Stimulated activated CD4-positive, alpha-beta T cell treated with anti-CD3 and anti-CD28 coated beads, Interleukin-1b, Interleukin-23, amount 100 ng/mL, for 24 hours (primary cell): ENCODE results near the gene MIER3.

Experiments
- DNase-seq, 4 experiments: peaks; one replicate each; pipeline ENCODE4 v3.0.0-alpha.2; 2020; ENCODE audit warnings: low read depth in 4 of 4, low spot score in 1 of 4

The MIER3 gene

GRCh38 chr5:56900395-56900794 is 51.5 kb downstream of the MIER3 start:
- DNase-seq = no peak

DNA sequence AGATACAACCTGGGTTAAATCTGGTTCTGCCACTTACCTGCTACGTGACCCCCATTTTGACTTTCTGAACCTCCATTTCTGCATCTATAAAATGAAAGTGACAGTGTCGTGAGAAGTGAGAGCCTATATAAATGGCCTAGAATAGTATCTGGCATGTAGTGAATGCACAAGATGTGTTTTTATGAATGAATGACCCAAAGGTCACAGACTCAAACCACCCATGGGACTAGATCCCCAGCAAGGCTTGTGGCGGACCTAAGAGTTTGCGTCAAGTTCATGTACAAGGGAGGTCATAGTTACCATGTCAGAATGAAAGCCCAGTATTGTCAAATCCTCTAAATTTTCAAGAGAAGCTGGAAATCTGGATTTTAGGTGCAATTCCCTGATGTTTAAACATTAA is 53.7 kb downstream of the MIER3 start:
- no peak for DNase-seq

GRCh38 chr5:56896763-56897162 is 55.2 kb downstream of the MIER3 start:
- no peak for DNase-seq

- no peak for DNase-seq
Observed at GRCh38 chr5:56893251-56893951, 58.5 kb downstream of the MIER3 start.

DNA sequence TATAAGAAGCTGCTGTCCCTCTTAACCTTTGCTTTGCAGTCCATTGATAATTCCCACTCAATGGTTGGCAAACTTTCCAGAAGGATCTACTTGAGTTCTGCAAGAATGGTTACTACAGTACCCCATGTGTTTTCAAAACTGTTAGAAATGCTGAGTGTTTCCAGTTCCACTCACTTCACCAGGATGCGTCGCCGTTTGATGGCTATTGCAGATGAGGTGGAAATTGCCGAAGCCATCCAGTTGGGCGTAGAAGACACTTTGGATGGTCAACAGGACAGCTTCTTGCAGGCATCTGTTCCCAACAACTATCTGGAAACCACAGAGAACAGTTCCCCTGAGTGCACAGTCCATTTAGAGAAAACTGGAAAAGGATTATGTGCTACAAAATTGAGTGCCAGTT is 70.4 kb downstream of the MIER3 start:
- no peak for DNase-seq

- DNase-seq = no peak
Observed at GRCh38 chr5:56876327-56876726, 75.6 kb downstream of the MIER3 start.

DNA sequence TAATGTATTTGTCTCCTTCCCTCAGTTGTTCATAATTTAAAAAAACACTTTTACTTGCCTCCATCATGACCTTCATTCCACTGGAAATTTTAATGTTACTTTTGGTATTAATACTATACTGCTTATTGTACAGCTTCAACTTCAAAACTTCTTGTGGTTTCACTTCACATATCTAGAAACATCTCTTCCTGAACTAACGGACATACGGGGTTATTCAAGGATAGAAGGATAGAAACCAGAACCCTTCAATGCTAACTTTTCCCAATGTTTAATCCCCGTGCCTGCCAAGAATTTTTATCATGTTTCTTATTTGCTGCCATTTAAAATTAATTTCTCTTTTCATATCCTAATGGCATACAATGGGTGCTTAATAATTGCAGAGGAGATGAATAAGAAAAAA is 78.9 kb downstream of the MIER3 start:
- DNase-seq = no peak

DNA sequence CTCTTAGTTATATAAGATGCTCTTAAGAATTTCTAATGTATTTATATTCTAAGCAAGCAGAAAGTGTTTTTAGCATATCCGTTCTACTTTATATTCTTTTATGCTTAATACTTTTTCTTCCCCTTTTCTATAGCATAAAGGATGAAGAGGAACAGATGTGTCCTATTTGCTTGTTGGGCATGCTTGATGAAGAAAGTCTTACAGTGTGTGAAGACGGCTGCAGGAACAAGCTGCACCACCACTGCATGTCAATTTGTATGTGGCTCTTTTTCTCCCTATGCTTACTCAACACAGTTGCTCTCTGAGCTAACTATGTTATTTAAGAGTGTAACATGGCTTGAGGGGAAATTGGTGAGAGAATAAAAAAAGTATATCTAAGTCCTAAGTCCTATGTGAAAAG is 80.1 kb downstream of the MIER3 start:
- DNase-seq = no peak
